GM18858 (cell line): ENCODE data around the gene SDS.

Experiments used
- ATAC-seq: cut with Tn5 transposase; IDR thresholded peaks from one replicate; pipeline ENCODE4 v1.9.1; 2021; ENCODE audit not compliant: unreplicated experiment

SDS gene

DNA sequence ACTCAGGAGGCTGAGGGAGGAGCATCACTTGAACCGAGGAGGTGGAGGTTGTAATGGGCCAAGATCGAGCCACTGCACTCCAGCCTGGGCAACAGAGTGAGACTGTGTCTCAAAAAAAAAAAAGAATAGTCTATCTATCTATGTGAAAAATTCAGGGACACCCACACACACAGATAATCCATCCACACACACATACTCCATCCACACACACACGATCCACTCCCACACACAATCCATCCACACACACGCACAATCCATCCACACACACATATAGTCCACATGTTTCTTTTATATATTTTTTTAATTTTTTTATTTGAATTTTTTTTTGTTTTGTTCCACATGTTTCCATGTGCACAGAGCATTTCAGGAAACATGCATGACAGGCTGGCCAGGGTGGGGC is 3.3 kb downstream of the SDS start:
- ATAC-seq, result no peak

DNA sequence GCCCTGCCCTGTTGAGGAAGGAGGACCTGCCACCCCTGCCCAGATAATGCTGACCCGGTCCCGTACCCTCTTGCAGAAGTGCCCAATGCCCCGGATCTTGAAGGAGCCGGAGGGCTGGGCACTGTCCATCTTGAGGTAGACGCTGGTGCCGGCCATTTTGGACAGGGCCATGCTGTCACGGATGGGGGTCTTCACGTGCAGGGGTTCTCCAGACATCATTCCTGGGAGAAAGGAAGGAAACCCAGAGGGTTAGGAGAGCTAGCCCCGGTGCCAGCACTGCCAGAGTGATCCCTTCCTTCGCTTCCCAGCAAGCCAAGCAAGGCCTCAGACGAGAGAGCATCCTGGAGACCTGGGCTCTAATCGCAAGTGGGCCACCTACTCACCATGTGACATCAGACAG is 4.2 kb downstream of the SDS start:
- ATAC-seq, result no peak

DNA sequence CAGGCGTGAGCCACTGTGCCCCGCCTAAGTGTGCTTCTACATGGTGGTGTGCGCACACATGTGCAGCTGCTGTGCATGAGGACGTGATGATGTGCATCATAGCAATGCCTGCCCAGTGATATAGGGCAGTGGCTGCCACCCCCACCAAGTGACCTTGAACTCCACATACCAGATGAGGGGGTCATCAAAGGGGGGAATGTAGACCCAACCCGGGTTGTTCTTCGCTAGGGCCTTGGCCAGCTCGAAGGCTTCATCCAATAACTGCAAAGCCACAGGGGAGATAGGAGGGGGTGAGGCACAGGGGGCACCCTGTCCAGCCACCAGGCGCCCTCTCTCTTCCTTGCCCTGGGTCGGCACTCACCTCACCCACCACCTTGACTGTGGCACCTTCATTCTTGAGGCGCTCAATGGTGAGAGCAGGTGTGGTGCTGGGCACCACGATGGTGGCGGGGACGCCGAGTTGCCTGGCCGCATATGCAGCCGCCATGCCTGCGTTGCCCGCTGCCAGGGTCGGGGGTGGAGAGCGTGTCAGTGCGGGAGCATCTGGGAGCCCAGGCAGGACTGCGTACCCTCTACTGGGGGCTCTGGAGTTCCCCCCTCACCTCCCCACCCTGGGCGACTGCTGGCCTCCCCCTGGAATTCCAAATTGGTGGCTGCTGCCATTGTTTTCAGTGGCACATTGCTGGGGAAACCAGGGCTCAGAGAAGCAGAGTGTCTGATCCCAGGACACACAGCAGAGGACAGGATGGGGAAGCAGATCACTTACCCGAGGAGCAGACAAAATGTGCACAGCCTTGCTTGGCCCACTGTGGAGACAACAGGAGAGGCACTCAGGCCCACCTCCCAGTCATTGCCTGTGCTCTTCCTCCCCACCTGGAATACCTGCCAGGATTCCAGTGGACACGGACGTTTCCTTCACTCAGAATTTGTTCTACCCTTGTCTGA is 5.1 kb downstream of the SDS start:
- ATAC-seq, result no peak

DNA sequence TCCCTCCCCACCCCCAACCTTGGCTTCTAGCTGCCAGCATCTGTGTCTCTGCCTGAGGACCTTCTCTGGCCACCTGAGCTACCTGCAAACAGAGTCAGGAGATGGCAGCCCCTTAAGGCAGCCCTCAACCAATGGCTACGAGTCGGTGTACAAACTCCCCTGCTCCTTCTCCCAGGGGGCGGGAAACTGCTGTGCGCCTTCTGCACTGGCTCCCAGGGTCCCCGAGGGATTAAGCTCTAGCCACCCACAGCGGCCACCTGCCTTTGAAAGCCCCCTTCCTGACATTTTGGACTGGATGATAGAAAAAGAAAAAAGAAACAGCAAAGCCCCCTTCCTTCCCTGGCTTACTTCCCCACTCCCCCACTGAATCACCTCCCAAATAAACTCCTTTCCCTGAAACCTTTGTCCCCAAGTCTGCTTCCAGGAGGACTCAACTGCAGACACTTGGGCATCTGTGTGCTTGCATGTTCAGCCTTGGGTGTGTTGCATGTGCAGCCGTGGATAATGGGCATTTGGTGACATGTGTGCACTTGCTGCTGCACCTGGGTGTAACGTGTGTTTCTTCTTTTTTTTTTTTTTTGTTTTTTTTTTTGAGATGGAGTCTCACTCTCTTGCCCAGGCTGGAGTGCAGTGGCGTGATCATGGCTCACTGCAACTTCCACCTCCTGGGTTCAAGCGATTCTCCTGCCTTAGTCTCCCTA is 6.0 kb downstream of the SDS start:
- ATAC-seq, result no peak

DNA sequence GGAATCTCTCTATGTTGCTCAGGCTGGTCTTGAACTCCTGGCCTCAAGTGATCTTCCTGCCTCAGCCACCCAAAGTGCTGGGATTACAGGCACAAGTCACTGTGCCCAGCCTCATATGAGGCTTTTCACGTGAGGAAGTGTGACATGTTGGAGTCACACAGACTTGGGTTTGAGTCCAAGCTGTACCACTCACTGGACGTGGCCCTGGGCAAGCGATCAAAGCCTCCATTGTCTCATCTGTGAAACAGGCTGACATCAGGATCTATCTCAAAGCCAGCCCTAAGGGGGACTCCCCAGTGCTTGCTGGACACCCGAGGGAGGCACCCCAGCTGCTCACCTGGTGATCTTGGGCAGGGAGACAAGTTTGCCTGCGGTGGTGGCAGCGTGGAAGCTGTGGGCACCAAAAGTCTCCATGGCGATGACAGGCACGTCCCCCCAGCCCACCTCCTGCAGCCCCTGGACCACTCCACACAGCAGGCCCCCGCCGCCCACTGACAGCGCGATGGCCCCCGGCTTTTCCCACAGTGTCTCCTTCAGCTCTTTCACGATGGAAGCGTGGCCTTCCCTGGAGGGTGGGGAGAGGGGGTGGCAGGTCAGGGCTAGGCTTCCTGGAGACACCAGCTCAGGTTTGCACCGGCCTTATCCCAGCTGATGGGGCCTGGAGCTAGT is 6.7 kb downstream of the SDS start:
- no peak for ATAC-seq

DNA sequence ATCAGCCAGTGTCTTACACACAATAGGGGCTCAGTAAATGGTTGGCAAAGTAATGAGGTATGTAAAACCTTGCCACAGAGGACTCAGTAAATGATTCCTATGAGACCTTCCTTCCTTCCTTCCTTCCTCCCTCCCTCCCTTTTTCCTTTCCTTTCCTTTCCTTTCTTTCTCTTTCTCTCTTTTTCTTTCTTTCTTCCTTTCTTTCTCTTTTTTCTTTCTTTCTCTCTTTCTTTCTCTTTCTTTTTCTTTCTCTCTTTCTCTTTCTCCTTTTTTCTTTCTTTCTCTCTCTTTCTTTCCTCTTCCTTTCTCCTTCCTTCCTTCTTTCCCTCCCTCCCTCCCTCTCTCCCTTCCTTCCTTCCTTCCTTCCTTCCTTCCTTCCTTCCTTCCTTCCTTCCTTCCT is 7.5 kb downstream of the SDS start:
- ATAC-seq, result no peak

DNA sequence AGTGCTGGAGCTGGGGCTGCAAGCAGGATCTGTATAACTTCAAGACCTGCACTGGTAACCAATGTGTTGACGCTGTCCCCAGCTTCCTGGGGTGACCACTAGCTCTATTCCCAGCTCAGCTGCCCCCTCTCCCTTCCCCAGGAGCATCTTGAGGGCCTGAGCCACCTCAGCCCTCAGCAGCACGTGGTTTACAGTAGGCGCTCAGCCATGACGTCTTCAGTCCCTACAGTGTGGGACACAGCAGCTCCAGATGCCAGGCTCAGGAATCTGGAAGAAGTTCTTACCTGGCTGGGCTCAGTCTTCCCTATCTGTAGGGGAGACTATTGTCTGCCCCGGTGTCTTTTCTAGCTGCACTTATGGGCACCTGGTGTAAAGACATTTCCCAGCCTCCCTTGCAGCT is 8.6 kb downstream of the SDS start:
- ATAC-seq, result no peak

DNA sequence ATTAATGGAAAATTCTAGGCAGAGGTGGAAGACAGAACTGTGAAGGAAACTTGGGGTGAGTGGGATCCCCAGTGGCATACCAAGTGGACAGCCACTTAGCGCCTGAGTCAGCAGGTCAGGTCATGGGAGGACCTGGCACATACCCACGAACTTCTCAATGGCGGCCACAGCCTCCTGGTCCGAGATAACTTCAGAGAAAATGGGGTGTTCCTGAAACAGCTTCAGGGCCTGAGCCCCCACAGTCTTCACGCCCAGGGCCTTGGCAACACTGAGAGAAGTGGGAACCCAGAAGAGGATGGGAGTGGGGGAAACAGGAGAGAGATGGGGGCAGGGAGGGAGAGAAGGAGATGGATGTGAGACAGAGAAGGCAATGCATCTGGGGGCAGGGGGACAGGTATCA is 9.9 kb downstream of the SDS start:
- no peak for ATAC-seq

DNA sequence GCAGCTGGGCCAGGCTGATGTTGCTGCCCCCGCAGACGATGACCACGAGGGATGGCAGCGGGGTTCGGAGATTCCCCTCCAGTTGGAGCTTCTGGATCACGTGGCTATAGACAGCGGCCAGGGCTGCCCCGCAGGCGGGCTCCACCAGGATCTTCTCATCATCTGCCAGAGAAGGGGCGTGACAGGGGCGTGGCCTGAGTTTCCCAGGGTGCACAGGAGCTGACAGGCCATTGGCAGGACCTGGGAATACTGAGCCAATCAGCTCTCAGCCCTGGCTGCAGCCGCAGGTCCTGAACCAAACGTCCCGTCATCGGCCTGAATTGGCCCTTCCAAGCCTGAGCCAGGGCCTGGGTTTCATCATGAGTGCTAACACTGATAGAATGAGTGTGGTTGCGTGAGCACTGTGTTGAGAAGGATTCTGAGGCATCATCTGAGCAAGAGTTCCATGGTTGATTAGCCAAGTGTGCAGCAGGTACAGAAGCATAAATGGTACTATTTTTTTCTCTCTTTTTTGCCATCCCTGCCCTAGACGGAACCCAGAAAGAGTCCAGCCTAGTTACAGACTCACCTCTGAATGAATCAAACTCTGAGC is 10.6 kb downstream of the SDS start:
- ATAC-seq, result no peak

DNA sequence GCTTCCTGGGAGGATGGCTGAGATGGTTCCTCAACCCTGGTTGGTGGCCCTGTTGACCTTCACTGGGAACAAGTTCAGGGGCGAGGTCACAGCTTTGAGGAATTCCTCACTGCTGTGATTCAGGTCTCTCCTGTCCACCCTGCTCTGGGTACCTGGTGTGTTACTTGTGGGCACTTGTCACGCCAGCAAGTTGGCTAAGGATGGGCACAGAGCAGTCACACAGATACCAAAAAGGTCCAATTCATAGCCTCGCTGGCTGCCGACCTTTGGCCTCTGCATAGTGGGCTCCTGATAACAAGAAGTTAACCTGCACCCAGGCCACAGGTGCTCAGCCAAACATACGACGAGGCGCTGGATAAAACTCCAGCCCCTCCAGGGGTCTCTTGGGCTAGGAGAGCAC is 11.2 kb downstream of the SDS start:
- no peak for ATAC-seq

DNA sequence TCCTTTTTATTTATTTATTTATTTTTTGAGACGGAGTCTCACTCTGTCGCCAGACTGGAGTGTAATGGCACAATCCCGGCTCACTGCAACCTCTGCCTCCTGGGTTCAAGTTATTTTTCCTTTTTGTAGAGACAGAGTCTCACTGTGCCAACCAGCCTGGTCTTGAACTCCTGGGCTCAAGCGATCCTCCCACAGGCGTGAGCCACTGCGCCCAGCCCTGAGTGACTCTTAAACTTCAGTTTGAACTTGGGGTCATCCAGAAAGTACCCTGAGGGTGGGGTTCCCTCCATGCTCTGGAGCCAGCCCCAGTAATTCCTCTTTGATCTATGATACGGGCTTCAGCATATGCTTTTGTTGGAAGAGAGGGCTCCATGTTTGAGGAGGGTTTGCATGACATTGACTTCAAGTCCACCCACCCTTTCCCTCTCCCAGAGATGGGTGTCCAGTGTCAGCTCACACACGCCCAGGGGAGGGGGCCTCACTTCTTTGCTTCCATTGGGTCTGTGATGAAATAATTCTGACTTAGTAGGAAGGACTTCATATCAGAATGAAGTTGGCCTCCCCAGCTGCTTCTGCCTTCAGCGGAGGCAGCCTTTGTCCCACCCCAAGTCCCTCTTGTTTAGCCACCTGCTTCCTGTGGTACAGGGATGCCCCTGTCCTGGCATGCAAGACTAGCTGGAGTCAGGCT is 11.9 kb downstream of the SDS start:
- no peak for ATAC-seq

DNA sequence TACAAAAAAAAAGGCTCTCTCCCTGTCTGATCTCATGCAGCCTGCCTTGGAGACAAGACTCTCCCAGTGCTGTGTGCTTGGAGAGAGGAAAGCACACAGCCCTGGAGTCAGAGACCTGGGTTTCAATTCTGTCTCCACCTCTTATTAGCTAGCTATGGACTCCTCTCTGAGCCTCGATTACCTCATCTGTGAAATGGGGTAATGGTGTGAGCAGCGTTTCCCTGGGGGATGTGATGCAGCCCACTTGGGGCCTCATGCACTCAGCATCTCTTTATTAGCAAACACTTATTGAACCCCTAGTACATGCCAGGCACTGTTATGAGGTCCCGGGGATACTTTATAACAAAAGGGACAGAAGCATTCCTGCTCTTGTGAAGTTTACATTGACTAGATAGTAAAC is 12.5 kb downstream of the SDS start:
- no peak for ATAC-seq

DNA sequence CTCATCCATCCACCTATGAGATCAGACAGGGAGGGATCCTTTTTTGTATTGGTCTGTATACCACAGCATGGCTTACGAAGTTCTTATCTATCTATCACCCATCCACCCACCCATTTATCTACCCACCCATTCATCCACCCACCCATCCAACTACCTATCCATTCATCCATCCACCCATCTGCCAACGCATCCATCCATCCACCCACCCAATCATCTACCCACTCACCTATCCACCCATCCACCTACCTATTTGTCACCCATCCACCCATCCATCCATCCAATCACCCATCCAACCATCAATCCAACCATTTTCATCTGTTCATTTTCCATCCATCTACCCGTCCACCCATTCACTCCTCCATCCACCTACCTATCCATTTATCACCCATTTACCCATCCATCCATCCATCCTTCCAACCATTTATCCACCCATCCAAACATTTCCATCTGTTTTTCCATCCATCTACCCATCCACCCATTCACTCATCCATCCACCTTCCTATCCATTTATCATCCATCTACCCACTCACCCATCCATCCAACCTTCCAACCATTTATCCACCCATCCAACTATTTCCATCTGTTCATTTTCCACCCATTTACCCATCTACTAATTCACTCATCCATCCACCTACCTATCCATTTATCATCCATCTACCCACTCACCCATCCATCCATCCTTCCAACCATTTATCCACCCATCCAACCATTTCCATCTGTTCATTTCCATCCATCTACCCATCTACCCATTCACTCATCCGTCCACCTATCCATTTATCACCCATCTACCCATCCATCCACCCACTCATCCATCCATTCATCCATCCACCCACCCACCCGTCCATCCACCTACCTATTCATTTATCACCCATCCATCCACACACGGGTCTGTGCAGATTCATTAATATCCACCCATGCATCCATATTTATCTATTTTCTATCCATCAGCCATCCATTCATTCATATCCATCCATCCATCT is 13.3 kb downstream of the SDS start:
- no peak for ATAC-seq

DNA sequence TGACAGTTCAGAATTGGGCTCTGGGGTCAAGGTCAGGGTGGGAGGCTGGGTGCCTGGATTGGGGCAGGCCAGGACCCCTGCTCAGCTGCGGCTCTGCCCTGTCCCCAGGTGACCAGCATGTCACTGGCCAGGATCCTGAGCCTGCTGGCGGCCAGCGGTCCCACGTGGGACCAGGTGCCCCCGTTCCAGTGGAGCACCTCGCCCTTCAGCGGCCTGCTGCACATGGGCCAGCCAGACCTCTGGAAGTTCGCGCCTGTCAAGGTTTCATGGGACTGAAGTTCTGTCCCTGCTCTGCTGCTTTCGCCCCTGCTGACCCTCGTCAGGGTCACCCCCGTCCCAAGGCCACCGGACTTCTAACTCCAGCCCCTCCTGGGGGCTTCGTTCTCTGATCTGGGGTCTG is 15.3 kb downstream of the SDS start:
- ATAC-seq, result no peak

DNA sequence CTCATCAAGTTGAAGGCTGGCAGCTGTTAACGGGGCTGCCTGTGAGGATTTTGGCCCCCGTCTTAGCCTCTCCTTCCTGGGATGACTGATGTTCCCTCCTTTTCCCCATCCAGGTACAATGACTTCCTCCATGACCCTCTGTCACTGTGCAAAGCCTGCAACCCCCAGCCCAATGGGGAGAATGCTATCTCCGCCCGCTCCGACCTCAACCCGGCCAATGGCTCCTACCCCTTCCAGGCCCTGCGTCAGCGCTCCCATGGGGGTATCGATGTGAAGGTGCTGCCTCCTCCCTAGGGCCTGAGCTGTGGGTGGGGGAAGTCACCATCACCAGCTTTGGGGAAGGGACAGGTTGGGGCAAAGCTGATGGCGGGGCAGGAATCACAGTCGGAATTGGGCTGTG is 16.1 kb downstream of the SDS start:
- no peak for ATAC-seq

DNA sequence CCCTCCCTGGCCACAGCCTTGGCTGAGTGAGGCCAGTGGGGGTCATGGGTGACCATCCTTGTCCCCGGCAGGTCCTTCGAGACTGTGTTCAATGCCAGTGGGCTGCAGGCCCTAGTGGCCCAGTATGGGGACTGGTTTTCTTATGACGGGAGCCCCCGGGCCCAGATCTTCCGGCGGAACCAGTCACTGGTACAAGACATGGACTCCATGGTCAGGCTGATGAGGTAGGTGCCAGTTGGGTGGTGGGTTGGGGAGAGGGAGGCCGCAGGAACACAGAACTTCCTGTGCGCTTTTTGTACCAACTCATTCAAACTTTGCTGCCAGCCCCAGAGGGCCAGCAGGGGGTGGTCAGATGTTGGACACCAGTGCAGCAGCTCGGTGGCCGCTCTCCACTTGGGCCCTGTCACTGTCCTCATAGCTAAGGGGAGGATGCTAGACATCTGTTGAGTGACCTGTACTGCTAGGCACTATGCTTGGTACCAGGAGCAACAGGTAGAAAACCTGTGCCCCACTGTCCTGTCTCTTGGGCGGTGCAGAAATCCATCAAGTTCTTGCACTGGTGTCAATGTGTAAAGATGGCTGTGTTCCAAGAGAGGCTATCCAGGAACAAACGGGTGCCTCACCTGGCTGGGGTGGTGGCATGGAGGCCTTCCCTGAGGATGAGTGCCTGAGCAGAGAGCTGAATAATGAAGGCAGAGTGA is 16.7 kb downstream of the SDS start:
- no peak for ATAC-seq

DNA sequence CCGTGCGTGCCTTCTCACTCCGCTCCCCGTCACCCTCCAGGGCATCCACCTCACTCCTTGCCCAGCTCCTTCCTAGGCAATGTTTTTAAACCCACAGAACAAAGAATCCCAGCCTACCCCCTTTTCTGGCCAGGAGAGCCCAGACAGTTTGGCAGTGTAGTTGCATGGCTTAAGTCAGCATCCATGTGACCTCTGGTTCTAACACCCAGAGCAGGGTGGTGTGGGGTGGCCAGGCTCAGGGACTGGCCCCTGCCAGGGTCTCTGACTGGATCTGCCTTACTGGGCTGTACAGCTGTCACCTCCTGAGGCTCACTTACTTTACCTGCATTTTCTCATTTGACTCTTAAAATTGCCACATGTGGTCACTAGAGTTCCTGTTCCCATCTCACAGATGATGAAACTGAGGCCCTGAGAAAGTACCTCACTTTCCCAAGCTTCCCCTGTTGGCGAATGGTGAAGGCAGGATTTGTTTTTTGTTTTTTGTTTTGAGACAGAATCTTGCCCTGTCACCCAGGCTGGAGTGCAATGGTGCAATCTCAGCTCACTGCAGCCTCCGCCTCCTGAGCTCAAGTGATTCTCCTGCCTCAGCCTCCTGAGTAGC is 18.3 kb downstream of the SDS start:
- no peak for ATAC-seq

DNA sequence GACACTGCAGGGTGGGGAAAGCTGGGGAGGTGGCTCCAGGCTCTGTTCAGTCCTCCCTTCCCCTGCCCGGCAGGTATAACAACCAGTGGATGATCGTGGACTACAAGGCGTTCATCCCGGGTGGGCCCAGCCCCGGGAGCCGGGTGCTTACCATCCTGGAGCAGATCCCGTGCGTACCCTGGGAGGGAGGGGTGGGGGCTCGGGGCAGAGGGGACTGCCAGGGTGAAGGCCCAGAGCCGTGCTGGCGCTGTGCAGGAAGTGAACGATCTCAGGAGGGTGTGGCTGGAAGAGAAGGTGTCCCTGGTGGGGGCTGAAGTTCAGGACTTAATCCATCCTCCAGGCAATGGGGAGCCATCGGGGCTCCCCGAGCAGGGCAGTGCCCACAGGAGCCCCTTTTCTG is 18.9 kb downstream of the SDS start:
- ATAC-seq, result no peak

DNA sequence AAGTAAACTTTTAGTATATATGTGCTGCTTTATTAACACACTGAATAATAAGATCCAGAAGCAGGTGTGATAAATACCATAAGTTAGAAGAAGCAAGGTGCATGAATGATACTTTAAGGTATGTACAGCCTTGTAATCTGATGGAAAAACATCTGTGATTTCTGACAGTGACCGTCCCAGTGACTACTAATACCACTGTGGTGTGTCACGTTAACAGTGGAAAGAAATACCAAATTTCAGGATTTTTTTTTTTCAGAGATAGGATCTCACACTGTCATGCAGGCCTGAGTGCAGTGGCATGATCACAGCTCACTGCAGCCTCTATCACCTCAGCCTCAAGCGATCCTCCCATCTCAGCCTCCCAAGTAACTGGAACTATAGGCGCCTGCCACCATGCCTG is 21.5 kb downstream of the SDS start:
- ATAC-seq, result no peak
